MM.1S (cell line): Measurements from ENCODE around the gene TAB2.

Experiments
- DNase-seq: peaks from one replicate; pipeline ENCODE4 v3.0.0-alpha.2; 2015
- H2AFZ ChIP-seq: fragments of 300-600 bp; sonication (generic); 2 replicates; pipeline ENCODE4 v1.6.0; 2016; ENCODE audit warnings: antibody characterized with exemption, low read length
- H3F3A ChIP-seq: fragments of 300-600 bp; sonication (generic); 2 replicates; pipeline ENCODE4 v1.6.1; 2016; ENCODE audit warnings: mild to moderate bottlenecking, antibody characterized with exemption, low read length, moderate library complexity, mixed read lengths; ENCODE audit not compliant: insufficient read depth
- H3K27ac ChIP-seq: fragments of 300-600 bp; sonication (generic); 2 replicates; pipeline ENCODE4 v1.5.1; 2016; ENCODE audit warnings: mild to moderate bottlenecking, low read length
- H3K27me3 ChIP-seq: fragments of 300-600 bp; sonication (generic); replicated peaks from 2 replicates; pipeline ENCODE4 v1.6.0; 2016; ENCODE audit warnings: low read length; ENCODE audit not compliant: insufficient read depth
- H3K36me3 ChIP-seq: fragments of 300-600 bp; sonication (generic); replicated peaks from 2 replicates; pipeline ENCODE4 v1.6.1; 2016; ENCODE audit warnings: mild to moderate bottlenecking, low read length, mixed read lengths; ENCODE audit not compliant: insufficient read depth
- H3K4me1 ChIP-seq: fragments of 300-600 bp; sonication (generic); 2 replicates; pipeline ENCODE4 v1.6.1; 2016; ENCODE audit warnings: low read length, mixed read lengths
- H3K4me2 ChIP-seq: fragments of 300-600 bp; sonication (generic); 2 replicates; pipeline ENCODE4 v1.6.0; 2016; ENCODE audit warnings: low read depth, low read length
- H3K4me3 ChIP-seq: fragments of 300-600 bp; sonication (generic); 2 replicates; pipeline ENCODE4 v1.5.1; 2016; ENCODE audit warnings: low read length, mixed read lengths
- H3K79me2 ChIP-seq: fragments of 300-600 bp; sonication (generic); 2 replicates; pipeline ENCODE4 v1.6.1; 2016; ENCODE audit warnings: mixed run types, low read length, mixed read lengths
- H3K9ac ChIP-seq: fragments of 300-600 bp; sonication (generic); 2 replicates; pipeline ENCODE4 v1.6.1; 2016; ENCODE audit warnings: low read length, mixed read lengths
- H3K9me2 ChIP-seq: fragments of 300-600 bp; sonication (generic); replicated peaks from 2 replicates; pipeline ENCODE4 v1.6.1; 2016; ENCODE audit warnings: mild to moderate bottlenecking, low read length, mixed read lengths; ENCODE audit not compliant: insufficient read depth
- H3K9me3 ChIP-seq: fragments of 300-600 bp; sonication (generic); replicated peaks from 2 replicates; pipeline ENCODE4 v1.6.1; 2016; ENCODE audit warnings: mild to moderate bottlenecking, low read length, mixed read lengths; ENCODE audit not compliant: insufficient read depth
- H4K20me1 ChIP-seq: fragments of 300-600 bp; sonication (generic); 2 replicates; pipeline ENCODE4 v1.6.1; 2016; ENCODE audit warnings: mild to moderate bottlenecking, low read length, moderate library complexity, mixed read lengths; ENCODE audit not compliant: insufficient read depth
- CTCF ChIP-seq: fragments of 300-600 bp; sonication (generic); IDR thresholded peaks from 2 replicates; pipeline ENCODE4 v1.5.1; 2016; ENCODE audit warnings: antibody characterized with exemption, low read length, mixed read lengths
- EZH2 ChIP-seq: fragments of 300-600 bp; sonication (generic); optimal IDR thresholded peaks from 2 replicates; pipeline ENCODE3; 2017; ENCODE audit warnings: low read depth, mild to moderate bottlenecking, antibody characterized with exemption, low read length, mixed read lengths
- EZH2phosphoT487 ChIP-seq: fragments of 300-600 bp; sonication (generic); IDR thresholded peaks from 2 replicates; pipeline ENCODE4 v1.6.1; 2018; ENCODE audit warnings: antibody characterized with exemption, low read length

TAB2 gene

GRCh38 chr6:149289966-149290365, 27.5 kb upstream of the TAB2 start:
- no peak for TF ChIP-seq CTCF
- no peak for TF ChIP-seq EZH2phosphoT487
- TF ChIP-seq EZH2, result no peak
- Histone ChIP-seq H3K4me2 (no peak overlapping the region), H4K20me1 (no peaks in the 10 kb centered on the region), H3K27ac (no peak overlapping the region), H3K9ac (no peak overlapping the region), H3K27me3 (no peaks in the 10 kb centered on the region), H3F3A (no peaks in the 10 kb centered on the region), H3K4me1 (no peaks in the 10 kb centered on the region), H3K79me2 (no peaks in the 10 kb centered on the region), H3K4me3 (no peak overlapping the region), H3K36me3 (no peaks in the 10 kb centered on the region), H3K9me2 (no peaks in the 10 kb centered on the region), H2AFZ (no peak overlapping the region), H3K9me3 (no peaks in the 10 kb centered on the region)
- no peak for DNase-seq

- H3K27ac ChIP-seq, result no peak overlapping the region
Measured at GRCh38 chr6:149293244-149293643, 24.3 kb upstream of the TAB2 start.

GRCh38 chr6:149300563-149300962, 16.9 kb upstream of the TAB2 start:
- no peak overlapping the region for H3K4me3 ChIP-seq
- no peaks in the 10 kb centered on the region for H3K36me3 ChIP-seq
- H3K9me2 ChIP-seq, result no peaks in the 10 kb centered on the region
- DNase-seq, result no peak
- TF ChIP-seq EZH2phosphoT487 (no peak), EZH2 (no peak), CTCF (no peak)
- H2AFZ ChIP-seq, result no peak overlapping the region
- no peaks in the 10 kb centered on the region for H3K9me3 ChIP-seq
- H3K79me2 ChIP-seq, result no peaks in the 10 kb centered on the region
- no peaks in the 10 kb centered on the region for H3F3A ChIP-seq
- no peak overlapping the region for H3K27ac ChIP-seq
- no peaks in the 10 kb centered on the region for H3K4me1 ChIP-seq
- H4K20me1 ChIP-seq, result no peaks in the 10 kb centered on the region
- H3K9ac ChIP-seq, result no peak overlapping the region
- no peaks in the 10 kb centered on the region for H3K27me3 ChIP-seq
- H3K4me2 ChIP-seq, result no peak overlapping the region

More at GRCh38 chr6:149293244-149293643, 24.3 kb upstream of the TAB2 start:
- Histone ChIP-seq H3K4me2 (no peak overlapping the region), H3K9me3 (no peaks in the 10 kb centered on the region), H3F3A (no peaks in the 10 kb centered on the region), H3K36me3 (no peaks in the 10 kb centered on the region), H3K27me3 (no peaks in the 10 kb centered on the region), H3K4me1 (no peaks in the 10 kb centered on the region), H4K20me1 (no peaks in the 10 kb centered on the region), H3K9me2 (no peaks in the 10 kb centered on the region), H3K9ac (no peak overlapping the region), H3K79me2 (no peaks in the 10 kb centered on the region), H3K4me3 (no peak overlapping the region), H2AFZ (no peak overlapping the region)
- DNase-seq, result no peak
- TF ChIP-seq EZH2 (no peak), EZH2phosphoT487 (no peak), CTCF (no peak)

- Histone ChIP-seq H3K4me1 (no peaks in the 10 kb centered on the region), H3K4me3 (no peak overlapping the region), H4K20me1 (no peaks in the 10 kb centered on the region), H3K9me3 (no peaks in the 10 kb centered on the region), H3K9ac (no peak overlapping the region), H3K27me3 (no peaks in the 10 kb centered on the region), H3K36me3 (no peaks in the 10 kb centered on the region), H3K4me2 (no peak overlapping the region), H3F3A (no peaks in the 10 kb centered on the region), H2AFZ (no peak overlapping the region), H3K9me2 (no peaks in the 10 kb centered on the region), H3K79me2 (no peaks in the 10 kb centered on the region), H3K27ac (no peak overlapping the region)
- no peak for TF ChIP-seq EZH2
- TF ChIP-seq EZH2phosphoT487, result no peak
- TF ChIP-seq CTCF, result no peak
- no peak for DNase-seq
Measured at GRCh38 chr6:149302723-149303122, 14.8 kb upstream of the TAB2 start.
